Breast epithelium (tissue), 4 donors: ENCODE data around the gene EPHA2. TPM values are rescaled to one million over a fixed set of nuclear protein-coding genes. Genes with fewer than 3 reads are reported as not detected.
"Not testable (repeated sequence)": the region's sequence is repeated elsewhere in the genome, so short reads cannot be mapped to it uniquely, and the experiment has no call there.

Experiments
- DNase-seq, 2 donors: peaks; one replicate each; pipeline ENCODE4 v3.0.0-alpha.2; 2019; ENCODE audit warnings: low spot score in 2 of 2
- H3K27ac ChIP-seq, 2 donors: fragments of 200-600 bp; sonication (generic) in 1 of 2; one replicate each; pipeline ENCODE4 v1.5.1; 2016 to 2019; ENCODE audit warnings: mild to moderate bottlenecking in 1 of 2
- H3K27me3 ChIP-seq, 2 donors: fragments of 200-600 bp; sonication (generic) in 1 of 2; one replicate each; pipeline versions ENCODE4 v1.5.1 to v1.6.0; 2017 to 2019; ENCODE audit warnings: control low read depth in 1 of 2, mild to moderate bottlenecking in 1 of 2
- H3K36me3 ChIP-seq: fragments of 200-600 bp; one replicate; pipeline ENCODE4 v1.5.1; 2019
- H3K4me1 ChIP-seq, 2 donors: fragments of 200-600 bp; sonication (generic); one replicate each; pipeline ENCODE4 v1.5.1; 2016 to 2019; ENCODE audit warnings: control low read depth in 1 of 2
- H3K4me3 ChIP-seq, 3 donors: fragments of 200-600 bp; sonication (generic); 1 replicate in 2 of 3; 2 replicates in 1 of 3; pipeline ENCODE4 v1.5.1; 2016 to 2019; ENCODE audit warnings: mild to moderate bottlenecking in 3 of 3, moderate library complexity in 2 of 3
- H3K9me3 ChIP-seq, 2 donors: fragments of 200-600 bp; sonication (generic) in 1 of 2; one replicate each; pipeline ENCODE4 v1.5.1; 2016 to 2019; ENCODE audit warnings: control low read depth in 1 of 2
- CTCF ChIP-seq, 3 donors: fragments of 450-650 bp; IDR thresholded peaks; one replicate each; pipeline ENCODE4 v1.5.1; 2016 to 2017; ENCODE audit warnings: antibody characterized with exemption in 3 of 3, mild to moderate bottlenecking in 3 of 3, moderate library complexity in 3 of 3
- POLR2A ChIP-seq: fragments of 450-650 bp; IDR thresholded peaks from one replicate; pipeline ENCODE4 v1.6.1; 2016; ENCODE audit warnings: antibody characterized with exemption, mild to moderate bottlenecking, moderate library complexity
- POLR2AphosphoS5 ChIP-seq, 3 donors: sonication (generic); formaldehyde crosslinking; IDR thresholded peaks; one replicate each; pipeline ENCODE4 v1.6.1; 2017; ENCODE audit warnings: antibody characterized with exemption in 3 of 3
- intact Hi-C: fragments of 100-400 bp; cut with DNase I; formaldehyde crosslinking; loops from one replicate; pipeline ENCODE4 v1.15.1; 2023; ENCODE audit warnings: low total_unique reads
- total RNA-seq, 3 donors: library from RNA; depleted of rRNA; stranded (reverse); fragments of >200 nt; gene quantifications; one replicate each; pipeline ENCODE4 v1.1.0, GENCODE V29; 2016

EPHA2 gene
- total RNA-seq, 3 donors from 2014 or later: 5.8 to 18.4 (median 16.7) TPM

- Histone ChIP-seq H3K27me3 (no peaks in the 10 kb centered on the region), H3K4me3 (no peak overlapping the region), H3K9me3 (no peaks in the 10 kb centered on the region), H3K36me3 (no peaks in the 10 kb centered on the region), H3K27ac (no peak overlapping the region), H3K4me1 (no peaks in the 10 kb centered on the region)
- intact Hi-C loops: no loop called here
- TF ChIP-seq CTCF (IDR thresholded peaks at IDR 0.05): no peak
- no peak for TF ChIP-seq POLR2A
- no peak for TF ChIP-seq POLR2AphosphoS5 (IDR thresholded peaks at IDR 0.05)
- DNase-seq: no peak
These were observed 41.0 kb upstream of the EPHA2 start for GRCh38 chr1:16196874-16197273.

GRCh38 chr1:16196139-16196538 lies 40.3 kb upstream of the EPHA2 start:
- H3K4me1 ChIP-seq, intact Hi-C loops, H3K36me3 ChIP-seq, DNase-seq, H3K9me3 ChIP-seq, H3K4me3 ChIP-seq, H3K27ac ChIP-seq, H3K27me3 ChIP-seq: not testable (repeated sequence)

- no peaks in the 10 kb centered on the region for H3K27me3 ChIP-seq
- H3K4me3 ChIP-seq: no peak overlapping the region
These were observed 39.6 kb upstream of the EPHA2 start for GRCh38 chr1:16195518-16195905.

GRCh38 chr1:16191916-16192546 lies 36.2 kb upstream of the EPHA2 start:
- intact Hi-C loops: no loop called here
- Histone ChIP-seq H3K36me3 (no peaks in the 10 kb centered on the region), H3K27ac (peak overlapping the region in 1 of 2 donors; percentile 36), H3K4me1 (no peaks in the 10 kb centered on the region), H3K27me3 (no peaks in the 10 kb centered on the region), H3K9me3 (no peaks in the 10 kb centered on the region), H3K4me3 (no peak overlapping the region)
- TF ChIP-seq POLR2A (no peak), CTCF (IDR thresholded peaks at IDR 0.05) (no peak), POLR2AphosphoS5 (IDR thresholded peaks at IDR 0.05) (no peak)
- DNase-seq: no peak

More at GRCh38 chr1:16195518-16195905, 39.6 kb upstream of the EPHA2 start:
- Histone ChIP-seq H3K9me3 (no peaks in the 10 kb centered on the region), H3K4me1 (no peaks in the 10 kb centered on the region), H3K36me3 (no peaks in the 10 kb centered on the region), H3K27ac (no peak overlapping the region)
- TF ChIP-seq POLR2AphosphoS5 (IDR thresholded peaks at IDR 0.05) (no peak), POLR2A (no peak), CTCF (IDR thresholded peaks at IDR 0.05) (no peak)
- no peak for DNase-seq
- intact Hi-C loops: no loop called here

GRCh38 chr1:16191309-16191708 lies 35.4 kb upstream of the EPHA2 start:
- no peaks in the 10 kb centered on the region for H3K4me1 ChIP-seq
- no peak for TF ChIP-seq POLR2AphosphoS5 (IDR thresholded peaks at IDR 0.05)
- no peak for TF ChIP-seq CTCF (IDR thresholded peaks at IDR 0.05)
- TF ChIP-seq POLR2A: no peak
- H3K4me3 ChIP-seq: no peak overlapping the region
- intact Hi-C loops: no loop called here
- H3K36me3 ChIP-seq: no peaks in the 10 kb centered on the region
- H3K27ac ChIP-seq: peak overlapping the region in 1 of 2 donors; percentile 36
- no peaks in the 10 kb centered on the region for H3K9me3 ChIP-seq
- no peaks in the 10 kb centered on the region for H3K27me3 ChIP-seq
- DNase-seq: no peak
